Uterus (tissue), 4 donors: ENCODE results near the gene FRRS1. TPM values are rescaled to one million over a fixed set of nuclear protein-coding genes. Genes with fewer than 3 reads are reported as not detected.
A peak's percentile ranks its signal among the peaks of the same experiment; 100 is the strongest.

Experiments used
- DNase-seq, 2 donors: peaks; one replicate each; pipeline ENCODE4 v3.0.0-alpha.2; 2019 to 2020
- H3K27ac ChIP-seq, 2 donors: fragments of 200-600 bp; sonication (generic); 1 replicate in 1 of 2; 2 replicates in 1 of 2; pipeline ENCODE4 v1.5.1; 2016 to 2018
- H3K27me3 ChIP-seq, 2 donors: fragments of 200-600 bp; sonication (generic); one replicate each; pipeline ENCODE4 v1.5.1; 2018 to 2019; ENCODE audit warnings: control low read depth in 1 of 2
- H3K36me3 ChIP-seq, 2 donors: fragments of 200-600 bp; sonication (generic); one replicate each; pipeline ENCODE4 v1.5.1; 2019; ENCODE audit warnings: control low read depth in 1 of 2
- H3K4me1 ChIP-seq, 2 donors: fragments of 200-600 bp; sonication (generic); one replicate each; pipeline ENCODE4 v1.5.1; 2018 to 2019; ENCODE audit warnings: control low read depth in 1 of 2
- H3K4me3 ChIP-seq, 2 donors: fragments of 200-600 bp; sonication (generic); 1 replicate in 1 of 2; 2 replicates in 1 of 2; pipeline ENCODE4 v1.5.1; 2018 to 2019; ENCODE audit warnings: mild to moderate bottlenecking in 1 of 2
- H3K9me3 ChIP-seq, 2 donors: fragments of 200-600 bp; sonication (generic); one replicate each; pipeline ENCODE4 v1.5.1; 2019; ENCODE audit warnings: control low read depth in 1 of 2
- POLR2A ChIP-seq, 2 donors: fragments of 450-650 bp; IDR thresholded peaks; one replicate each; pipeline ENCODE4 v1.6.1; 2016; ENCODE audit warnings: antibody characterized with exemption in 2 of 2, mild to moderate bottlenecking in 1 of 2, moderate library complexity in 1 of 2
- intact Hi-C: fragments of 100-400 bp; cut with DNase I; formaldehyde crosslinking; loops from one replicate; pipeline ENCODE4 v1.15.1; 2023; ENCODE audit warnings: low total_unique reads
- total RNA-seq, 4 donors: library from RNA; depleted of rRNA in 3 of 4; stranded (reverse); fragments of >200 nt in 3 of 4; gene quantifications; one replicate each; pipeline versions ENCODE4 v1.1.0 to v1.2.4, GENCODE V29; 2014 to 2023
- TF ChIP-seq, protein P1 (sequence below), 4 experiments: fragments of 200-600 bp in 2 of 4; fragments of 450-650 bp in 2 of 4; sonication (generic) in 2 of 4; IDR thresholded peaks; one replicate each; pipeline ENCODE4 v1.5.1; 2016 to 2019; ENCODE audit warnings: antibody characterized with exemption in 4 of 4, mild to moderate bottlenecking in 2 of 4, moderate library complexity in 1 of 4
- donor health status: DM: yes; HTN: yes; CAD: no.

The FRRS1 gene, protein sequence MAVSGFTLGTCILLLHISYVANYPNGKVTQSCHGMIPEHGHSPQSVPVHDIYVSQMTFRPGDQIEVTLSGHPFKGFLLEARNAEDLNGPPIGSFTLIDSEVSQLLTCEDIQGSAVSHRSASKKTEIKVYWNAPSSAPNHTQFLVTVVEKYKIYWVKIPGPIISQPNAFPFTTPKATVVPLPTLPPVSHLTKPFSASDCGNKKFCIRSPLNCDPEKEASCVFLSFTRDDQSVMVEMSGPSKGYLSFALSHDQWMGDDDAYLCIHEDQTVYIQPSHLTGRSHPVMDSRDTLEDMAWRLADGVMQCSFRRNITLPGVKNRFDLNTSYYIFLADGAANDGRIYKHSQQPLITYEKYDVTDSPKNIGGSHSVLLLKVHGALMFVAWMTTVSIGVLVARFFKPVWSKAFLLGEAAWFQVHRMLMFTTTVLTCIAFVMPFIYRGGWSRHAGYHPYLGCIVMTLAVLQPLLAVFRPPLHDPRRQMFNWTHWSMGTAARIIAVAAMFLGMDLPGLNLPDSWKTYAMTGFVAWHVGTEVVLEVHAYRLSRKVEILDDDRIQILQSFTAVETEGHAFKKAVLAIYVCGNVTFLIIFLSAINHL
- total RNA-seq: 10 to 100 TPM in 2 of 4 donors, 1 to 10 TPM in 1, under 1 TPM in 1; 0.51 to 28.6 (median 14.5) TPM

DNA sequence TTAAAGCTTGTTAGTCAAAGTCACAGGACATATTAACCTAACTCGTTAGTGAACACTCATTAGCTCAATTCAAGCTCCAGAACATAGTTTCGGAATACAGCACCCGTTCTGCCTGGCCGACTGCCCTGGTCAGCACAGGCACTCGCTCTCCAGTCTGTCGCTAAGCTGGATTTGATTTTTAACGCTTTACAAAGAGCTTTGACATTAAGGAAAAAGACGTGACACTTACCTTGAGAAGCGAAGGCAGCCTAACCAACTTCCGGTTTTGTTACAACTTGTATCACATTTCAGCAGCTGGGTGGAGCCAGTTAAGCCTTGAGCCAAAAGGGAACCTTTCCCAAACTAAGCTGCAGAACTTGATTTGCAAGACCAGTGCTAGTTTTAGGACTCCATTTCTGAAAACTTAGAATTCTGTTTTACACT, at the start of gene FRRS1:
Gene FRRS1, minus strand, starts transcription at position 258 of the 423 bp plus-strand sequence. CDS start 17,867 bp downstream, outside the sequence.
- Histone ChIP-seq H3K36me3 (no peaks in the 10 kb centered on the region), H3K9me3 (no peaks in the 10 kb centered on the region), H3K4me3 (peak within 1 kb of the TSS; percentile 45 to 49), H3K27ac (peak within 1 kb of the TSS; percentile 73 to 74), H3K27me3 (no peaks in the 10 kb centered on the region), H3K4me1 (no peaks in the 10 kb centered on the region)
- intact Hi-C loops: no loop called here
- no peak for TF ChIP-seq POLR2A (IDR thresholded peaks at IDR 0.05)
- TF ChIP-seq, protein P1, sequence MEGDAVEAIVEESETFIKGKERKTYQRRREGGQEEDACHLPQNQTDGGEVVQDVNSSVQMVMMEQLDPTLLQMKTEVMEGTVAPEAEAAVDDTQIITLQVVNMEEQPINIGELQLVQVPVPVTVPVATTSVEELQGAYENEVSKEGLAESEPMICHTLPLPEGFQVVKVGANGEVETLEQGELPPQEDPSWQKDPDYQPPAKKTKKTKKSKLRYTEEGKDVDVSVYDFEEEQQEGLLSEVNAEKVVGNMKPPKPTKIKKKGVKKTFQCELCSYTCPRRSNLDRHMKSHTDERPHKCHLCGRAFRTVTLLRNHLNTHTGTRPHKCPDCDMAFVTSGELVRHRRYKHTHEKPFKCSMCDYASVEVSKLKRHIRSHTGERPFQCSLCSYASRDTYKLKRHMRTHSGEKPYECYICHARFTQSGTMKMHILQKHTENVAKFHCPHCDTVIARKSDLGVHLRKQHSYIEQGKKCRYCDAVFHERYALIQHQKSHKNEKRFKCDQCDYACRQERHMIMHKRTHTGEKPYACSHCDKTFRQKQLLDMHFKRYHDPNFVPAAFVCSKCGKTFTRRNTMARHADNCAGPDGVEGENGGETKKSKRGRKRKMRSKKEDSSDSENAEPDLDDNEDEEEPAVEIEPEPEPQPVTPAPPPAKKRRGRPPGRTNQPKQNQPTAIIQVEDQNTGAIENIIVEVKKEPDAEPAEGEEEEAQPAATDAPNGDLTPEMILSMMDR (IDR thresholded peaks at IDR 0.05): no peak
- DNase-seq: peak; percentile 35 to 51

DNA sequence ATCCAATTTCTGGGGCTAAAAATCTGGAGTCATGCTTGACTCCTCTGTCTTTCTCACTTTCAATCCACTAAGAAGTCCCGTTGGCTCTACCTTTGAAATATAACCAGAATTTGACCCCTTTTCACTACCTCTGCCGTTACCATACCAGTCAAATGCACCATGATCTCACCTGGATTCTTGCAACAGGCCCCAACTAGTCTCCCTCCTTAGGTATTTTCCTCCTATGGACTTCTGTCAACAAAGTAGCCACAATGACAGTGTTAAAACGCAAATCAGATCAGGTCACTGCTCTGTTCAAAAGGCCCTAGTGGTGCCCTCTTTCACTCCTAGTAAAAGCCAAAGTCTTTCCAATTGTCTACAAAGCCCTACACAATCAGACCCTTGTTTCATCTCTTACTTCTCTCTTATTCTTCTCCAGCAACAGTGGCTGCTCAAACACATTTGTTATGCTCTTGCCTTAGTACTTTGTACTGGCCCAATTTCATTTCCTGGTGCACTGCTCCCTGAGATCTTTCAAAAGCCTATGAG, 48.0 kb upstream of the FRRS1 start:
- no peak overlapping the region for H3K27ac ChIP-seq
- no peaks in the 10 kb centered on the region for H3K4me1 ChIP-seq
- no peak for DNase-seq
- H3K9me3 ChIP-seq: no peaks in the 10 kb centered on the region
- H3K36me3 ChIP-seq: no peaks in the 10 kb centered on the region
- intact Hi-C loops: no loop called here
- no peak overlapping the region for H3K4me3 ChIP-seq
- TF ChIP-seq, protein P1 (IDR thresholded peaks at IDR 0.05): no peak
- no peak for TF ChIP-seq POLR2A (IDR thresholded peaks at IDR 0.05)
- H3K27me3 ChIP-seq: no peaks in the 10 kb centered on the region

DNA sequence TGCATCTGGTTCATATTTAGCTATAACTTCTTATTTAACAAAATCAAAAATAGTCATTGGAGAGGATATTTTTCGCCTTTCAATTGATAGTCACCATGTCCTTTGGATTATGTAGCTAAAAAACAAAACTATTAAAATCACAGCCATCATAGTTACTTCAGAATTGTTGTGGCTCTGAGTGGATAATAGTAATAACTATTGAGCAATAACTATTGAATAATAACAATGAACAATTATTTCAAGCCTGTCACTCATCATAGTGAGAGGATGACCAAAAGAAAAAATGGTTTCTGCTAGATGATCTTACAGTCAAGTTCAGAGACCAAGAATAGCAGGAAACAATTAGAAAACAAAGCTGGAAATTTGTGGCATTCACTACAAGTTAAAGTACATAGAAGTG, 45.3 kb upstream of the FRRS1 start:
- no peaks in the 10 kb centered on the region for H3K9me3 ChIP-seq
- H3K4me3 ChIP-seq: no peak overlapping the region
- no peaks in the 10 kb centered on the region for H3K4me1 ChIP-seq
- no peak for DNase-seq
- no peak overlapping the region for H3K27ac ChIP-seq
- TF ChIP-seq, protein P1 (IDR thresholded peaks at IDR 0.05): no peak
- TF ChIP-seq POLR2A (IDR thresholded peaks at IDR 0.05): no peak
- intact Hi-C loops: no loop called here
- H3K27me3 ChIP-seq: no peaks in the 10 kb centered on the region
- H3K36me3 ChIP-seq: no peaks in the 10 kb centered on the region

DNA sequence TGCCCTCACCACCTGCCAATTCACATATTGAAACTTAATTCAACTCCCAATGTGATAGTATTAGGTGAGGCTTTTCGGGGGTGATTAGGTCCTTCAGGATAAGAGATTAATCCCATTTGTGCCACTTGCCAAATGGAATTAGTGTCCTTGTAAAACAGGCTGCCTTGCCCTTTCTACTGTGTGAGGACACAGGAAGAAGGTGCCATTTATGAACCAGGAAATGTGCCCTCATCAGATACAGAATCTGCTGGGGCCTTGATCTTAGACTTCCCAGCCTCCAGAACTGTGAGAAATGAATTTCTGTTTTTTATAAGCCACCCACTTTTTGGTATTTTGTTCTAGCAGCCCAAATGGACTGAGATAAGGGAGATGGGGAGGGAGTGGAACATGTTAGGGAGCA, 44.6 kb upstream of the FRRS1 start:
- no peaks in the 10 kb centered on the region for H3K36me3 ChIP-seq
- no peak for TF ChIP-seq POLR2A (IDR thresholded peaks at IDR 0.05)
- TF ChIP-seq, protein P1 (IDR thresholded peaks at IDR 0.05): no peak
- no peak overlapping the region for H3K4me3 ChIP-seq
- H3K9me3 ChIP-seq: no peaks in the 10 kb centered on the region
- no peaks in the 10 kb centered on the region for H3K27me3 ChIP-seq
- no peak overlapping the region for H3K27ac ChIP-seq
- intact Hi-C loops: no loop called here
- no peaks in the 10 kb centered on the region for H3K4me1 ChIP-seq
- no peak for DNase-seq
